ENCODE results near the gene SPRR2E.
"Not testable (repeated sequence)": the region's sequence is repeated elsewhere in the genome, so short reads cannot be mapped to it uniquely, and the experiment has no call there.

The SPRR2E gene

GRCh38 chr1:153058826-153059784 is 35.2 kb downstream of the SPRR2E start:
- DNase-seq = no peak

DNA sequence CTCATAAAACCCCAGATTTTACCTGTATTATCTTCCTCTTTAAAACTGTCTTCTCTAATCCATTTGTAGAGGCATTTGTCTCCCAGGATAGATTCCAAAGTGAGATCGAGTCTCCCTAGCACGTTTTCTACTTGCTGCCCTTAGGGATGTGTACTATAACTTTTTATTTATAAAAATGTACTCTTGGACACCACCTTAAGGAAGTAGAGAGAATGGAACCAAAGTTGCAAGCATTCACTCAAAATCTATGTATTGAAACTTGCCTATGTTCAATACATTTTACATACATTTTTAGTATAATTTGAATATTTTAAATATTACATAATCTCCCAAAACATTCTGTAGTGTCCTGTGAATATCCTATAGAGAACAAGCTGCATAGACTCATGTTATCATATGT is 36.2 kb downstream of the SPRR2E start:
- no peak for DNase-seq

DNA sequence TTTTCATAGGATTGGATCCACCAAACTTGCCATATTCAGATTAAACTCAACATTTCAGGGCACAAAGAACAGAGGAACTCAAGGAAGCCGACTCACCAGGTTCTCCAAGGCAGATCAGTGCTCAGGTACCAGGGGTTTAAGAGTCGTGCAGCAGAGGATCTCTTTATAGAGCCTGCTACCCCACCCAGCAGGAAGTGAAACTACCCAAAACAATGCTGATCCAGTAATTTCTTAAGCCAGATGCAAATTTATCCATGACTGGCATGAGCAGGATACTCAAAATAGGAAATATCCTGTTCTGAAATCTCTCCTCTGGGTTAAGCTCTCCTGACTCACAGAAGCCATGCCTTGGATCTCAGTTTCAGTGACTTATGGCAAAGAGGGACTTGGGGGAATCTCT is 37.0 kb downstream of the SPRR2E start, which contains the start of gene SPRR2A:
SPRR2A (minus strand) TSS at position 138 of the 400 bp plus-strand sequence. CDS start 777 bp downstream, outside the sequence.
- DNase-seq = no peak

- not testable (repeated sequence) for DNase-seq
These were observed 38.2 kb downstream of the SPRR2E start for GRCh38 chr1:153056111-153056510.

GRCh38 chr1:153049211-153049610 is 45.1 kb downstream of the SPRR2E start:
- DNase-seq = no peak

Measured in EL (cell line).